ENCODE measurements around the gene ATP1A4. TPM values are rescaled to one million over a fixed set of nuclear protein-coding genes. Genes with fewer than 3 reads are reported as not detected.

ATP1A4 gene
- total and polyA plus RNA-seq, 2 of the 13 experiments (the other 11 are each of a cell fraction or from before 2014, with no cell fraction given) = not detected

DNA sequence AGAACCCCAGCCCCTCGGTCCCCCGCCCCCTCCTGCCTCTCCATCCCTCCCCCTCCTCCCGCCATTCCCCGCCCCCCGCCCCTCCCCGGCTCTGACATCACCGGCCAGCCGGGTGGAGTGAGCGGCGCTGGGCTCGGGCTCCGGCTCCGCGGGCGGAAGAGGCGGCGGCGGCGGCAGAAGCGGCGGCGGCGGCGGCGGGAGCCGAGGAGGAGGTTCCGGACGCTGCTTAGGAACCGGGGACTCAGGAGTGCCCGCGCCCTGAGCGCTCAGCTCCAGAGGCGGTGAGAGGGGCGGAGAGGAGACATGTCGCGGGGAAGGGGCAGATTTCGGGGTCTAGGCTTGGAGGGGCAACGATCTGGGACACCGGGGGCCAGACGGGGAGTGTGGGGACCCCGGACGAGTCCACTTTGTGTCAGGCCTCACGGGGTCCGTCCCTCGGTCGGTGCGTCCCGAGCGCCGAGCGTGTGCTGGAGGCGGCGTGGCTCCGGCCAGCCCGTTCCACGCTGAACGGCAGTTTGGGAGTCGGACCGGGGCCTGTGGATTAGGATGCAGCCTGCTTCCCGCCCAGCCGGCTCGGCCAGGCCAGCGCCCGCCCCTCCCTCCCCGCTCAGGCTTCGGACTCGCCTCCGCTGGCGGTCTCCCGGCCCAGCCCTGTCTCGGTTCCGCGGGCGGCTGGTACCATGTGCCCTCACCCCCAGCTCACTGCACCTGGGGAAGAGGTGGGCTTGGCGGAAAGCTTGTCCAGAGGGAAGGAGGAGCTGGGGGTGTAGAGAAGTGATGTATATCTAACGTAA is 54.0 kb downstream of the ATP1A4 start, which contains the start of gene PEA15 (continued):
- TF ChIP-seq, protein P1, sequence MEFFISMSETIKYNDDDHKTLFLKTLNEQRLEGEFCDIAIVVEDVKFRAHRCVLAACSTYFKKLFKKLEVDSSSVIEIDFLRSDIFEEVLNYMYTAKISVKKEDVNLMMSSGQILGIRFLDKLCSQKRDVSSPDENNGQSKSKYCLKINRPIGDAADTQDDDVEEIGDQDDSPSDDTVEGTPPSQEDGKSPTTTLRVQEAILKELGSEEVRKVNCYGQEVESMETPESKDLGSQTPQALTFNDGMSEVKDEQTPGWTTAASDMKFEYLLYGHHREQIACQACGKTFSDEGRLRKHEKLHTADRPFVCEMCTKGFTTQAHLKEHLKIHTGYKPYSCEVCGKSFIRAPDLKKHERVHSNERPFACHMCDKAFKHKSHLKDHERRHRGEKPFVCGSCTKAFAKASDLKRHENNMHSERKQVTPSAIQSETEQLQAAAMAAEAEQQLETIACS (CRISPR knock-in tag; IDR thresholded peaks at IDR 0.05) = no peak
- TF ChIP-seq ZFX (CRISPR knock-in tag; IDR thresholded peaks at IDR 0.05; ENCODE audit: low read depth) (peak; percentile 80), ELF4 (CRISPR knock-in tag; IDR thresholded peaks at IDR 0.05; ENCODE audit: borderline replicate concordance) (no peak), ZNF709 (CRISPR knock-in tag; IDR thresholded peaks at IDR 0.05) (0 out of 2 replicates have a peak, but pooled peaks have one; percentile 22), HHEX (CRISPR knock-in tag; IDR thresholded peaks at IDR 0.05) (no peak), FOXP1 (IDR thresholded peaks at IDR 0.05) (no peak), FOXP1 (CRISPR knock-in tag; IDR thresholded peaks at IDR 0.05) (no peak), ONECUT2 (CRISPR knock-in tag; IDR thresholded peaks at IDR 0.05) (no peak), ZBTB42 (CRISPR knock-in tag; IDR thresholded peaks at IDR 0.05) (0 out of 2 replicates have a peak, but pooled peaks have one; percentile 54), BRD4 (CRISPR knock-in tag; IDR thresholded peaks at IDR 0.05) (0 out of 2 replicates have a peak, but pooled peaks have one; percentile 47), EP300 (IDR thresholded peaks at IDR 0.05; ENCODE audit: low read depth in 2 of 2, low read length in 2 of 2) (no peak), EP300 (CRISPR knock-in tag; IDR thresholded peaks at IDR 0.05; ENCODE audit: borderline replicate concordance) (no peak), KLF15 (CRISPR knock-in tag; IDR thresholded peaks at IDR 0.05; ENCODE audit: borderline replicate concordance) (no peak), RBFOX2 (IDR thresholded peaks at IDR 0.05; ENCODE audit: low read depth, low read length) (peak; percentile 60), PCBP2 (optimal IDR thresholded peaks at IDR 0.05; ENCODE audit: low read depth, low read length, poor library complexity, severe bottlenecking) (no peak), ZNF484 (CRISPR knock-in tag; IDR thresholded peaks at IDR 0.05; ENCODE audit: borderline replicate concordance, low read depth) (no peak), DNMT1 (CRISPR knock-in tag; IDR thresholded peaks at IDR 0.05) (0 out of 2 replicates have a peak, but pooled peaks have one; percentile 58), MAZ (IDR thresholded peaks at IDR 0.05; ENCODE audit: borderline replicate concordance, low read depth, low read length) (no peak), MAZ (CRISPR knock-in tag; IDR thresholded peaks at IDR 0.05; ENCODE audit: low read depth) (peak; percentile 35; the same call in 1 of the 2 replicates), ZNF567 (CRISPR knock-in tag; IDR thresholded peaks at IDR 0.05; ENCODE audit: borderline replicate concordance) (no peak)
- TF ChIP-seq, protein P2, sequence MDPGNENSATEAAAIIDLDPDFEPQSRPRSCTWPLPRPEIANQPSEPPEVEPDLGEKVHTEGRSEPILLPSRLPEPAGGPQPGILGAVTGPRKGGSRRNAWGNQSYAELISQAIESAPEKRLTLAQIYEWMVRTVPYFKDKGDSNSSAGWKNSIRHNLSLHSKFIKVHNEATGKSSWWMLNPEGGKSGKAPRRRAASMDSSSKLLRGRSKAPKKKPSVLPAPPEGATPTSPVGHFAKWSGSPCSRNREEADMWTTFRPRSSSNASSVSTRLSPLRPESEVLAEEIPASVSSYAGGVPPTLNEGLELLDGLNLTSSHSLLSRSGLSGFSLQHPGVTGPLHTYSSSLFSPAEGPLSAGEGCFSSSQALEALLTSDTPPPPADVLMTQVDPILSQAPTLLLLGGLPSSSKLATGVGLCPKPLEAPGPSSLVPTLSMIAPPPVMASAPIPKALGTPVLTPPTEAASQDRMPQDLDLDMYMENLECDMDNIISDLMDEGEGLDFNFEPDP (CRISPR knock-in tag; conservative IDR thresholded peaks at IDR 0.05) = no peak
- TF ChIP-seq, protein P3, sequence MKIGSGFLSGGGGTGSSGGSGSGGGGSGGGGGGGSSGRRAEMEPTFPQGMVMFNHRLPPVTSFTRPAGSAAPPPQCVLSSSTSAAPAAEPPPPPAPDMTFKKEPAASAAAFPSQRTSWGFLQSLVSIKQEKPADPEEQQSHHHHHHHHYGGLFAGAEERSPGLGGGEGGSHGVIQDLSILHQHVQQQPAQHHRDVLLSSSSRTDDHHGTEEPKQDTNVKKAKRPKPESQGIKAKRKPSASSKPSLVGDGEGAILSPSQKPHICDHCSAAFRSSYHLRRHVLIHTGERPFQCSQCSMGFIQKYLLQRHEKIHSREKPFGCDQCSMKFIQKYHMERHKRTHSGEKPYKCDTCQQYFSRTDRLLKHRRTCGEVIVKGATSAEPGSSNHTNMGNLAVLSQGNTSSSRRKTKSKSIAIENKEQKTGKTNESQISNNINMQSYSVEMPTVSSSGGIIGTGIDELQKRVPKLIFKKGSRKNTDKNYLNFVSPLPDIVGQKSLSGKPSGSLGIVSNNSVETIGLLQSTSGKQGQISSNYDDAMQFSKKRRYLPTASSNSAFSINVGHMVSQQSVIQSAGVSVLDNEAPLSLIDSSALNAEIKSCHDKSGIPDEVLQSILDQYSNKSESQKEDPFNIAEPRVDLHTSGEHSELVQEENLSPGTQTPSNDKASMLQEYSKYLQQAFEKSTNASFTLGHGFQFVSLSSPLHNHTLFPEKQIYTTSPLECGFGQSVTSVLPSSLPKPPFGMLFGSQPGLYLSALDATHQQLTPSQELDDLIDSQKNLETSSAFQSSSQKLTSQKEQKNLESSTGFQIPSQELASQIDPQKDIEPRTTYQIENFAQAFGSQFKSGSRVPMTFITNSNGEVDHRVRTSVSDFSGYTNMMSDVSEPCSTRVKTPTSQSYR (CRISPR knock-in tag; IDR thresholded peaks at IDR 0.05; ENCODE audit: borderline replicate concordance) = peak; percentile 33; the same call in 1 of the 2 replicates
- TF ChIP-seq, protein P4, sequence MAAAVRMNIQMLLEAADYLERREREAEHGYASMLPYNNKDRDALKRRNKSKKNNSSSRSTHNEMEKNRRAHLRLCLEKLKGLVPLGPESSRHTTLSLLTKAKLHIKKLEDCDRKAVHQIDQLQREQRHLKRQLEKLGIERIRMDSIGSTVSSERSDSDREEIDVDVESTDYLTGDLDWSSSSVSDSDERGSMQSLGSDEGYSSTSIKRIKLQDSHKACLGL (CRISPR knock-in tag; IDR thresholded peaks at IDR 0.05) = no peak
- TF ChIP-seq, protein P5, sequence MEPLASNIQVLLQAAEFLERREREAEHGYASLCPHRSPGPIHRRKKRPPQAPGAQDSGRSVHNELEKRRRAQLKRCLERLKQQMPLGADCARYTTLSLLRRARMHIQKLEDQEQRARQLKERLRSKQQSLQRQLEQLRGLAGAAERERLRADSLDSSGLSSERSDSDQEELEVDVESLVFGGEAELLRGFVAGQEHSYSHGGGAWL (CRISPR knock-in tag; IDR thresholded peaks at IDR 0.05) = peak; percentile 26; the same call in 1 of the 2 replicates

All from HepG2 (cell line).